ENCODE results near the gene GRIA3. TPM values are rescaled to one million over a fixed set of nuclear protein-coding genes. Genes with fewer than 3 reads are reported as not detected.

The GRIA3 gene
- total and polyA plus RNA-seq, 10 of the 15 experiments (the other 5 are each of a cell fraction or from before 2014, with no cell fraction given), result 0.45 to 4.3 (median 2.2) TPM

DNA sequence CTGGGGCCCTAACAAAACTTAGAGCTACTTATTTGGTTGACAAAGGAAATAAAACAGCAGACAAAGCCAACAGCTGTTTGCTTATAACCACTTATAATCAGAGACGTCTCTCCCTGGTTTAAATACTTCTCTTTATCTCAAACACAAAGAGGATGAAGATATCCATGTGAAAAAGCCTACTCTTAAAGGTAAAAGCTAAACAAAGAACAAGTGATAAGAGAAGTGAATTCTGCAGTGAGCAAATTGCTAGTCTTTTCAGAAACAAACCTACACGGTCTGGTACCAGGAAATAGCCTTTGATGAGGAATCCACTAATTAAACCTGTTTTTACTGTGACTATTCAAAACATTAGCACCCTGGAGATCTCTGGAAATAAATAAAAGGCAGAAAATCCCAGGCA lies 46.7 kb downstream of the GRIA3 start:
- ChIA-PET SMC1A (ENCODE audit: uncharacterized antibody, unreplicated experiment) (interaction anchor here (1.1 to 1.7 kb wide), 2 partner anchors 9 to 12 kb away, joined by 3 to 5 read pairs; no protein-coding TSS in a partner anchor), POLR2A (interaction anchor here (0.5 kb wide), 1 partner anchor 183 kb away, joined by 6 read pairs; no protein-coding TSS in a partner anchor), CTCF (interaction anchor here (0.9 to 1.6 kb wide), 4 partner anchors 8 to 220 kb away, joined by 3 to 4 read pairs (median 4); no protein-coding TSS in a partner anchor), RAD21 (ENCODE audit: unreplicated experiment) (no interaction called here)
- no peak for DNase-seq (ENCODE audit: low read depth, low spot score)
- Histone ChIP-seq H4K20me1 (ENCODE audit: control insufficient read depth, insufficient read depth) (no peaks in the 10 kb centered on the region), H3K79me2 (ENCODE audit: control insufficient read depth, insufficient read depth, low read length) (no peaks in the 10 kb centered on the region), H3K4me2 (ENCODE audit: control insufficient read depth, insufficient read depth) (no peak overlapping the region), H2AFZ (ENCODE audit: control insufficient read depth, low read depth, low read length) (no peak overlapping the region), H3K9ac (ENCODE audit: control insufficient read depth, insufficient read depth, low read length) (no peak overlapping the region), H3K9me3 (replicated peaks; ENCODE audit: control insufficient read depth, insufficient read depth, low read length) (no peaks in the 10 kb centered on the region), H3K4me1 (ENCODE audit: control insufficient read depth, insufficient read depth, low read length) (no peaks in the 10 kb centered on the region), H3K27me3 (replicated peaks in 1 of 2; ENCODE audit: control insufficient read depth in 2 of 2, insufficient read depth in 2 of 2, low read length in 1 of 2) (no peaks in the 10 kb centered on the region), H3K27ac (ENCODE audit: control insufficient read depth, insufficient read depth) (no peak overlapping the region), H3K36me3 (ENCODE audit: control insufficient read depth in 2 of 2, insufficient read depth in 2 of 2, low read length in 1 of 2) (no peaks in the 10 kb centered on the region), H3K4me3 (no peak overlapping the region)
- intact Hi-C loops (cut with micrococcal nuclease; ENCODE audit: unreplicated experiment), result no loop called here
- BruUV-seq (replicated peaks), result no TSS peak
- FAIRE-seq, result no peak
- in situ Hi-C loops (cut with MboI), result no loop called here
- no peak for TF ChIP-seq NFXL1 (IDR thresholded peaks at IDR 0.05; ENCODE audit: borderline replicate concordance)
- TF ChIP-seq, protein P1, sequence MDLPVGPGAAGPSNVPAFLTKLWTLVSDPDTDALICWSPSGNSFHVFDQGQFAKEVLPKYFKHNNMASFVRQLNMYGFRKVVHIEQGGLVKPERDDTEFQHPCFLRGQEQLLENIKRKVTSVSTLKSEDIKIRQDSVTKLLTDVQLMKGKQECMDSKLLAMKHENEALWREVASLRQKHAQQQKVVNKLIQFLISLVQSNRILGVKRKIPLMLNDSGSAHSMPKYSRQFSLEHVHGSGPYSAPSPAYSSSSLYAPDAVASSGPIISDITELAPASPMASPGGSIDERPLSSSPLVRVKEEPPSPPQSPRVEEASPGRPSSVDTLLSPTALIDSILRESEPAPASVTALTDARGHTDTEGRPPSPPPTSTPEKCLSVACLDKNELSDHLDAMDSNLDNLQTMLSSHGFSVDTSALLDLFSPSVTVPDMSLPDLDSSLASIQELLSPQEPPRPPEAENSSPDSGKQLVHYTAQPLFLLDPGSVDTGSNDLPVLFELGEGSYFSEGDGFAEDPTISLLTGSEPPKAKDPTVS (IDR thresholded peaks at IDR 0.05; ENCODE audit: low read depth, low read length), result no peak
- no peak for TF ChIP-seq TARDBP (IDR thresholded peaks at IDR 0.05; ENCODE audit: borderline replicate concordance)
- TF ChIP-seq, protein P2, sequence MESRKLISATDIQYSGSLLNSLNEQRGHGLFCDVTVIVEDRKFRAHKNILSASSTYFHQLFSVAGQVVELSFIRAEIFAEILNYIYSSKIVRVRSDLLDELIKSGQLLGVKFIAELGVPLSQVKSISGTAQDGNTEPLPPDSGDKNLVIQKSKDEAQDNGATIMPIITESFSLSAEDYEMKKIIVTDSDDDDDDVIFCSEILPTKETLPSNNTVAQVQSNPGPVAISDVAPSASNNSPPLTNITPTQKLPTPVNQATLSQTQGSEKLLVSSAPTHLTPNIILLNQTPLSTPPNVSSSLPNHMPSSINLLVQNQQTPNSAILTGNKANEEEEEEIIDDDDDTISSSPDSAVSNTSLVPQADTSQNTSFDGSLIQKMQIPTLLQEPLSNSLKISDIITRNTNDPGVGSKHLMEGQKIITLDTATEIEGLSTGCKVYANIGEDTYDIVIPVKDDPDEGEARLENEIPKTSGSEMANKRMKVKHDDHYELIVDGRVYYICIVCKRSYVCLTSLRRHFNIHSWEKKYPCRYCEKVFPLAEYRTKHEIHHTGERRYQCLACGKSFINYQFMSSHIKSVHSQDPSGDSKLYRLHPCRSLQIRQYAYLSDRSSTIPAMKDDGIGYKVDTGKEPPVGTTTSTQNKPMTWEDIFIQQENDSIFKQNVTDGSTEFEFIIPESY (IDR thresholded peaks at IDR 0.05), result no peak
- TF ChIP-seq NRF1 (conservative IDR thresholded peaks at IDR 0.05; ENCODE audit: low read depth, low read length), result no peak
- TF ChIP-seq, protein P3, sequence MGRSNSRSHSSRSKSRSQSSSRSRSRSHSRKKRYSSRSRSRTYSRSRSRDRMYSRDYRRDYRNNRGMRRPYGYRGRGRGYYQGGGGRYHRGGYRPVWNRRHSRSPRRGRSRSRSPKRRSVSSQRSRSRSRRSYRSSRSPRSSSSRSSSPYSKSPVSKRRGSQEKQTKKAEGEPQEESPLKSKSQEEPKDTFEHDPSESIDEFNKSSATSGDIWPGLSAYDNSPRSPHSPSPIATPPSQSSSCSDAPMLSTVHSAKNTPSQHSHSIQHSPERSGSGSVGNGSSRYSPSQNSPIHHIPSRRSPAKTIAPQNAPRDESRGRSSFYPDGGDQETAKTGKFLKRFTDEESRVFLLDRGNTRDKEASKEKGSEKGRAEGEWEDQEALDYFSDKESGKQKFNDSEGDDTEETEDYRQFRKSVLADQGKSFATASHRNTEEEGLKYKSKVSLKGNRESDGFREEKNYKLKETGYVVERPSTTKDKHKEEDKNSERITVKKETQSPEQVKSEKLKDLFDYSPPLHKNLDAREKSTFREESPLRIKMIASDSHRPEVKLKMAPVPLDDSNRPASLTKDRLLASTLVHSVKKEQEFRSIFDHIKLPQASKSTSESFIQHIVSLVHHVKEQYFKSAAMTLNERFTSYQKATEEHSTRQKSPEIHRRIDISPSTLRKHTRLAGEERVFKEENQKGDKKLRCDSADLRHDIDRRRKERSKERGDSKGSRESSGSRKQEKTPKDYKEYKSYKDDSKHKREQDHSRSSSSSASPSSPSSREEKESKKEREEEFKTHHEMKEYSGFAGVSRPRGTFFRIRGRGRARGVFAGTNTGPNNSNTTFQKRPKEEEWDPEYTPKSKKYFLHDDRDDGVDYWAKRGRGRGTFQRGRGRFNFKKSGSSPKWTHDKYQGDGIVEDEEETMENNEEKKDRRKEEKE (IDR thresholded peaks at IDR 0.05), result no peak
- no peak for TF ChIP-seq RAD51 (IDR thresholded peaks at IDR 0.05)
- TF ChIP-seq YY1 (IDR thresholded peaks at IDR 0.05; ENCODE audit: low read depth, low read length), result no peak
- TF ChIP-seq, protein P4, sequence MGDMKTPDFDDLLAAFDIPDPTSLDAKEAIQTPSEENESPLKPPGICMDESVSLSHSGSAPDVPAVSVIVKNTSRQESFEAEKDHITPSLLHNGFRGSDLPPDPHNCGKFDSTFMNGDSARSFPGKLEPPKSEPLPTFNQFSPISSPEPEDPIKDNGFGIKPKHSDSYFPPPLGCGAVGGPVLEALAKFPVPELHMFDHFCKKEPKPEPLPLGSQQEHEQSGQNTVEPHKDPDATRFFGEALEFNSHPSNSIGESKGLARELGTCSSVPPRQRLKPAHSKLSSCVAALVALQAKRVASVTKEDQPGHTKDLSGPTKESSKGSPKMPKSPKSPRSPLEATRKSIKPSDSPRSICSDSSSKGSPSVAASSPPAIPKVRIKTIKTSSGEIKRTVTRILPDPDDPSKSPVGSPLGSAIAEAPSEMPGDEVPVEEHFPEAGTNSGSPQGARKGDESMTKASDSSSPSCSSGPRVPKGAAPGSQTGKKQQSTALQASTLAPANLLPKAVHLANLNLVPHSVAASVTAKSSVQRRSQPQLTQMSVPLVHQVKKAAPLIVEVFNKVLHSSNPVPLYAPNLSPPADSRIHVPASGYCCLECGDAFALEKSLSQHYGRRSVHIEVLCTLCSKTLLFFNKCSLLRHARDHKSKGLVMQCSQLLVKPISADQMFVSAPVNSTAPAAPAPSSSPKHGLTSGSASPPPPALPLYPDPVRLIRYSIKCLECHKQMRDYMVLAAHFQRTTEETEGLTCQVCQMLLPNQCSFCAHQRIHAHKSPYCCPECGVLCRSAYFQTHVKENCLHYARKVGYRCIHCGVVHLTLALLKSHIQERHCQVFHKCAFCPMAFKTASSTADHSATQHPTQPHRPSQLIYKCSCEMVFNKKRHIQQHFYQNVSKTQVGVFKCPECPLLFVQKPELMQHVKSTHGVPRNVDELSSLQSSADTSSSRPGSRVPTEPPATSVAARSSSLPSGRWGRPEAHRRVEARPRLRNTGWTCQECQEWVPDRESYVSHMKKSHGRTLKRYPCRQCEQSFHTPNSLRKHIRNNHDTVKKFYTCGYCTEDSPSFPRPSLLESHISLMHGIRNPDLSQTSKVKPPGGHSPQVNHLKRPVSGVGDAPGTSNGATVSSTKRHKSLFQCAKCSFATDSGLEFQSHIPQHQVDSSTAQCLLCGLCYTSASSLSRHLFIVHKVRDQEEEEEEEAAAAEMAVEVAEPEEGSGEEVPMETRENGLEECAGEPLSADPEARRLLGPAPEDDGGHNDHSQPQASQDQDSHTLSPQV (IDR thresholded peaks at IDR 0.05), result no peak
- TF ChIP-seq TBL1XR1 (IDR thresholded peaks at IDR 0.05; ENCODE audit: low read depth, low read length), result no peak
- no peak for TF ChIP-seq PAX5 (IDR thresholded peaks at IDR 0.05; ENCODE audit: borderline replicate concordance, low read depth, low read length)
- TF ChIP-seq ATF7 (IDR thresholded peaks at IDR 0.05; ENCODE audit: low read depth), result no peak
- ATAC-seq, result no peak
- 3% methylated on average over 2 of the region's 2 CpGs for WGBS (ENCODE audit: insufficient coverage, insufficient replicate concordance, low lambda C conversion rate, missing lambda C conversion rate)
